SIG-M5 (cell line): ENCODE results near the gene ADGRB3.
"Not testable (repeated sequence)": the region's sequence is repeated elsewhere in the genome, so short reads cannot be mapped to it uniquely, and the experiment has no call there.

Experiments used
- DNase-seq: peaks from one replicate; lab custom pipeline; 2025; lab: John Stamatoyannopoulos, UW

The ADGRB3 gene

DNA sequence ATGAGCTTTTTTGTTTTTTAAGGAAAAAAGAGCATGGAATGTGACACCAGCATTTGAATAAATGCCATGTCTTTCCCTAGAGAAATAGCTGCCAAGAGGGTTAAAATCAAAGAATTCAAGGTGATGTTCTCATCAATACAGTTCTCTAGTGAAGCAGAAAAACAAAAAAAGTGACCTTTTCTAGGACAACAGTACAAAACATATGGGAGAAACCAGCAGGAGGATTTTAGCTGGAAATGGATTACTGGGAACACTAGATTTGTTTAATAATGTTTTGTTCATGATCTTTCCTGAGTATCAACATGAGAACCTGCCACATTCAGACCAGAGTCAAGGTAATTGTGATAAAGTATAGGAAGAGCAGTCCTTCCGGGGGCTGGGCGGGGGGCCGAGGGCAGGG is 789.5 kb downstream of the ADGRB3 start:
- no peak for DNase-seq

DNA sequence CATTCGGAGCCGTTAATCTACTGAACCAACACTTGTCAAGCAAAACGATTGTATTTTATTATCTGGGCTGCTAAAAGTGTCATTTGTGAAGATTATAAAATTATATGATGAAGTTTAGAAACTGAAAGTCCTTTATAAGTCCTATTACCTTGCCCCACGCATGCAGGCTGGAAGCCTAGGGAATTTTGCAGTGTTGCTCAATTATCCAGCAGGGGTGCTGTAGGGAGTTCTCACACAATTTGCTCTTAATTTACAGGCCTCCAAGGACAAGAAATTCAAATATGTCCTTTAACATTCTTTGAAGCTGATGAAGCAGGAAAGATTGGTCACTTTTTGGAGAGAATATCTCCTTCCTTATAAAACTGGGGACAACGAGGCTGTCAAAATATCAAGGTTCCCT is 792.8 kb downstream of the ADGRB3 start:
- DNase-seq, result no peak

DNA sequence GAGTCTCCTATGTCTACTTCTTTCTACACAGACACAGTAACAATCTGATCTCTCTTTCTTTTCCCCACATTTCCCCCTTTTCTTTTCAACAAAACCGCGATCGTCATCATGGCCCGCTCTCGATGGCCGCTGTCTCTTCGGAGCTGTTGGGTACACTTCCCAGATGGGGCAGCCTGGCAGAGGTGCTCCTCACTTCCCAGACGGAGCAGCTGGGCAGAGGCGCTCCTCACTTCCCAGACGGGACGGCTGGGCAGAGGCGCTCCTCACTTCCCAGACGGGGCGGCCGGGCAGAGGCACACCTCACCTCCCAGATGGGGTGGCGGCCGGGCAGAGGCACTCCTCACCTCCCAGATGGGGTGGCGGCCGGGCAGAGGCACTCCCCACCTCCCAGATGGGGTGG is 797.1 kb downstream of the ADGRB3 start:
- DNase-seq, result not testable (repeated sequence)

DNA sequence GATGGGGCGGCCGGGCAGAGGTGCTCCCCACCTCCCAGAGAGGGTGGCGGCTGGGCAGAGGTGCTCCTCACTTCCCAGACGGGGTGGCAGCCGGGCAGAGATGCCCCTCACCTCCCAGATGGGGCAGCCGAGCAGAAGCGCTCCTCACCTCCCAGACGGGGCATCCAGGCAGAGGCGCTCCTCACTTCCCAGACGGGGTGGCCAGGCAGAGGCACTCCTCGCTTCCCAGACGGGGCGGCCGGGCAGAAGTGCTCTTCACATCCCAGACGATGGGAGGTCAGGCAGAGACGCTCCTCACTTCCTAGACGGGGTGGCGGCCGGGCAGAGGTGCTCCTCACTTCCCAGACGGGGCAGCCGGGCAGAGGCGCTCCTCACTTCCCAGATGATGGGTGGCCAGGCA is 798.0 kb downstream of the ADGRB3 start:
- DNase-seq, result not testable (repeated sequence)

DNA sequence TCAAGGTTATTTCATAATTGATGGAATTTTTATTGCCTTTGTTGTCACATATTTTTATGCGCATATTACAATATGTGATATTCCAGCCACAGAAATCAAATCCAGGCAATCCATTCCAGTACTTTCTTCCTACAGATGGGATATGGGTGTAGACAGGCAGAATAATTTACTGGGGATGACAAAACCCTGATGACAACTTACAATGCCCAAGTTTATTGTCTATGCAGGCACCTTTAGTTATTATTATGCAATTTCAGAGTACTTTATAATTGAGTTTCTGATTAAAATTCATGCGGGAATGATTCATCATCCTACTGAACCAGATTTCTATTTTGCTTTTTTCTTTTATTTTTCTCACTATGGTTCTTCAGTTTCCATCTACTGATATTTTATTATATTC is 803.0 kb downstream of the ADGRB3 start:
- DNase-seq, result no peak
